ENCODE results near the gene SLC16A8.

SLC16A8 gene

GRCh38 chr22:38056969-38057891, 26.8 kb downstream of the SLC16A8 start, which contains the start of gene PICK1:
Gene PICK1 (plus strand): TSS chr22:38057404. CDS start chr22:38057810, 406 bp downstream.
- WGBS (ENCODE audit: insufficient coverage, insufficient read length): no CpG with 5 or more reads among the region's 47 CpGs
- H3K9me3 ChIP-seq (ENCODE audit: control insufficient read depth, insufficient read depth, low read length): no peaks in the 10 kb centered on the region
- H3K4me1 ChIP-seq (ENCODE audit: control insufficient read depth, insufficient read depth, low read length): peaks cover 2% of the 10 kb centered on the region; the same call in 1 of the 2 replicates
- H3K4me3 ChIP-seq (ENCODE audit: low read length): peak within 1 kb of the TSS; percentile 64; the same call in 1 of the 2 replicates
- peak; percentile 81 for DNase-seq (ENCODE audit: low read depth, low spot score)
- H3K27me3 ChIP-seq (ENCODE audit: control insufficient read depth, insufficient read depth, low read length): no peaks in the 10 kb centered on the region
- no peak within 1 kb of the TSS for H3K27ac ChIP-seq (ENCODE audit: low read length)
- peaks cover 4% of the 10 kb centered on the region for H3K36me3 ChIP-seq (ENCODE audit: control insufficient read depth, insufficient read depth, low read length)

GRCh38 chr22:38051900-38052862, 31.8 kb downstream of the SLC16A8 start:
- H3K9me3 ChIP-seq (ENCODE audit: control insufficient read depth, insufficient read depth, low read length): no peaks in the 10 kb centered on the region
- no peaks in the 10 kb centered on the region for H3K27me3 ChIP-seq (ENCODE audit: control insufficient read depth, insufficient read depth, low read length)
- H3K27ac ChIP-seq (ENCODE audit: low read length): no peak overlapping the region
- no CpG with 5 or more reads among the region's 30 CpGs for WGBS (ENCODE audit: insufficient coverage, insufficient read length)
- peak; percentile 84 for DNase-seq (ENCODE audit: low read depth, low spot score)
- no peaks in the 10 kb centered on the region for H3K4me1 ChIP-seq (ENCODE audit: control insufficient read depth, insufficient read depth, low read length)
- no peaks in the 10 kb centered on the region for H3K36me3 ChIP-seq (ENCODE audit: control insufficient read depth, insufficient read depth, low read length)
- H3K4me3 ChIP-seq (ENCODE audit: low read length): no peak overlapping the region

- WGBS (ENCODE audit: insufficient coverage, insufficient read length): no CpG with 5 or more reads among the region's 8 CpGs
- no peak overlapping the region for H3K4me3 ChIP-seq (ENCODE audit: low read length)
Measured at GRCh38 chr22:38051261-38051660, 32.7 kb downstream of the SLC16A8 start.

GRCh38 chr22:38050720-38051119, 33.3 kb downstream of the SLC16A8 start:
- Histone ChIP-seq H3K27me3 (ENCODE audit: control insufficient read depth, insufficient read depth, low read length) (no peaks in the 10 kb centered on the region), H3K4me1 (ENCODE audit: control insufficient read depth, insufficient read depth, low read length) (no peaks in the 10 kb centered on the region), H3K4me3 (ENCODE audit: low read length) (no peak overlapping the region), H3K36me3 (ENCODE audit: control insufficient read depth, insufficient read depth, low read length) (no peaks in the 10 kb centered on the region), H3K27ac (ENCODE audit: low read length) (no peak overlapping the region), H3K9me3 (ENCODE audit: control insufficient read depth, insufficient read depth, low read length) (no peaks in the 10 kb centered on the region)
- no peak for DNase-seq (ENCODE audit: low read depth, low spot score)
- no CpG with 5 or more reads among the region's 7 CpGs for WGBS (ENCODE audit: insufficient coverage, insufficient read length)

More at GRCh38 chr22:38051261-38051660, 32.7 kb downstream of the SLC16A8 start:
- H3K27me3 ChIP-seq (ENCODE audit: control insufficient read depth, insufficient read depth, low read length): no peaks in the 10 kb centered on the region
- H3K36me3 ChIP-seq (ENCODE audit: control insufficient read depth, insufficient read depth, low read length): no peaks in the 10 kb centered on the region
- H3K9me3 ChIP-seq (ENCODE audit: control insufficient read depth, insufficient read depth, low read length): no peaks in the 10 kb centered on the region
- H3K4me1 ChIP-seq (ENCODE audit: control insufficient read depth, insufficient read depth, low read length): no peaks in the 10 kb centered on the region
- no peak overlapping the region for H3K27ac ChIP-seq (ENCODE audit: low read length)
- no peak for DNase-seq (ENCODE audit: low read depth, low spot score)

- WGBS (ENCODE audit: insufficient coverage, insufficient read length): no CpG with 5 or more reads among the region's 20 CpGs
- Histone ChIP-seq H3K27me3 (ENCODE audit: control insufficient read depth, insufficient read depth, low read length) (no peaks in the 10 kb centered on the region), H3K9me3 (ENCODE audit: control insufficient read depth, insufficient read depth, low read length) (no peaks in the 10 kb centered on the region), H3K4me3 (ENCODE audit: low read length) (no peak overlapping the region), H3K36me3 (ENCODE audit: control insufficient read depth, insufficient read depth, low read length) (no peaks in the 10 kb centered on the region), H3K4me1 (ENCODE audit: control insufficient read depth, insufficient read depth, low read length) (no peaks in the 10 kb centered on the region), H3K27ac (ENCODE audit: low read length) (no peak overlapping the region)
- DNase-seq (ENCODE audit: low read depth, low spot score): no peak
Measured at GRCh38 chr22:38049812-38050619, 34.0 kb downstream of the SLC16A8 start.

- no CpG with 5 or more reads among the region's 14 CpGs for WGBS (ENCODE audit: insufficient coverage, insufficient read length)
- no peak overlapping the region for H3K4me3 ChIP-seq (ENCODE audit: low read length)
- no peak for DNase-seq (ENCODE audit: low read depth, low spot score)
- H3K27ac ChIP-seq (ENCODE audit: low read length): no peak overlapping the region
- no peaks in the 10 kb centered on the region for H3K9me3 ChIP-seq (ENCODE audit: control insufficient read depth, insufficient read depth, low read length)
- H3K36me3 ChIP-seq (ENCODE audit: control insufficient read depth, insufficient read depth, low read length): no peaks in the 10 kb centered on the region
- H3K4me1 ChIP-seq (ENCODE audit: control insufficient read depth, insufficient read depth, low read length): no peaks in the 10 kb centered on the region
- no peaks in the 10 kb centered on the region for H3K27me3 ChIP-seq (ENCODE audit: control insufficient read depth, insufficient read depth, low read length)
Measured at GRCh38 chr22:38046070-38046748, 37.8 kb downstream of the SLC16A8 start.

- no CpG with 5 or more reads among the region's 16 CpGs for WGBS (ENCODE audit: insufficient coverage, insufficient read length)
- Histone ChIP-seq H3K4me1 (ENCODE audit: control insufficient read depth, insufficient read depth, low read length) (no peaks in the 10 kb centered on the region), H3K4me3 (ENCODE audit: low read length) (no peak overlapping the region), H3K27me3 (ENCODE audit: control insufficient read depth, insufficient read depth, low read length) (no peaks in the 10 kb centered on the region), H3K27ac (ENCODE audit: low read length) (no peak overlapping the region), H3K9me3 (ENCODE audit: control insufficient read depth, insufficient read depth, low read length) (no peaks in the 10 kb centered on the region), H3K36me3 (ENCODE audit: control insufficient read depth, insufficient read depth, low read length) (no peaks in the 10 kb centered on the region; the same call in 1 of the 2 replicates)
- DNase-seq (ENCODE audit: low read depth, low spot score): no peak
Measured at GRCh38 chr22:38043151-38044039, 40.6 kb downstream of the SLC16A8 start.

- H3K9me3 ChIP-seq (ENCODE audit: control insufficient read depth, insufficient read depth, low read length): no peaks in the 10 kb centered on the region
- WGBS (ENCODE audit: insufficient coverage, insufficient read length): no CpG with 5 or more reads among the region's 1 CpG
- no peaks in the 10 kb centered on the region for H3K4me1 ChIP-seq (ENCODE audit: control insufficient read depth, insufficient read depth, low read length)
- no peaks in the 10 kb centered on the region for H3K27me3 ChIP-seq (ENCODE audit: control insufficient read depth, insufficient read depth, low read length)
- DNase-seq (ENCODE audit: low read depth, low spot score): no peak
- H3K36me3 ChIP-seq (ENCODE audit: control insufficient read depth, insufficient read depth, low read length): no peaks in the 10 kb centered on the region; the same call in 1 of the 2 replicates
- H3K27ac ChIP-seq (ENCODE audit: low read length): no peak overlapping the region
- H3K4me3 ChIP-seq (ENCODE audit: low read length): no peak overlapping the region
Measured at GRCh38 chr22:38042488-38042790, 41.5 kb downstream of the SLC16A8 start.

All from iPS DF 6.9 (cell line).